Measurements from ENCODE around the gene IL21. TPM values are rescaled to one million over a fixed set of nuclear protein-coding genes. Genes with fewer than 3 reads are reported as not detected.

Gene IL21
- total RNA-seq (not detected), polyA plus RNA-seq (not detected)
- long read RNA-seq, donor 1: 0 reads
- long read RNA-seq, donor 2: 0 reads
- long read RNA-seq, donor 3: 0 reads
- long read RNA-seq, donor 4: 0 reads

DNA sequence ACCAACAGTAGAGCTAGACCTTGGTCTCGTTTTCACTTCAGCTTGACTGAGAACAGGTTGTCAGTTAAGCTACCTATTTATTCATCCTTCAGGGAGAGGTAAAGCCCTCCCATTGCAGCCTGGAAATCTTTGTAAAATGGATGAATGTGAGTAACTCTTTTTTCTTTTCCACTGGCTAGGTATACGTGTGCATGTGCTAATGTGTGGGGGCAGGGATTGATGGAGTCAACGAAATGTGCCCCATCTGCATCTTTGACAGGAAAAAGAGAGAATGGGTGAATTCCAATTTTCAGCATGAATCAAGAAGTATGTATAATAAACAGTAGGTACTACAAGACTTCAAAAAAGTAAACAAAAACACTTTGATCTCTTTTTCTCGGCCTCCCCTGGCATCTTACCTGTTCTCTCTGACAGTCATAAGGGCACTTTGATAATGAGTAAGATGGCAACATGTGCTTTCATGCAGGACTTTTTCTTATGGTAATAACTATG lies at the start of gene IL21:
Gene IL21, minus strand, starts transcription at position 51 of the 492 bp plus-strand sequence. CDS start 55 bp downstream, outside the sequence.
- Histone ChIP-seq H3K4me1 (ENCODE audit: control insufficient read depth, insufficient read depth, low read length) (no peaks in the 10 kb centered on the region), H3K9me3 (ENCODE audit: control insufficient read depth, low read length) (no peaks in the 10 kb centered on the region), H3K27me3 (ENCODE audit: control insufficient read depth, insufficient read depth) (no peaks in the 10 kb centered on the region), H3K27ac (ENCODE audit: low read length) (no peak within 1 kb of the TSS), H3K4me3 (ENCODE audit: low read length) (no peak within 1 kb of the TSS)
- 76% methylated on average over 4 of the region's 4 CpGs for WGBS
- intact Hi-C loops (cut with DNase I): no loop called here
- ATAC-seq (no peak), DNase-seq (no peak)

DNA sequence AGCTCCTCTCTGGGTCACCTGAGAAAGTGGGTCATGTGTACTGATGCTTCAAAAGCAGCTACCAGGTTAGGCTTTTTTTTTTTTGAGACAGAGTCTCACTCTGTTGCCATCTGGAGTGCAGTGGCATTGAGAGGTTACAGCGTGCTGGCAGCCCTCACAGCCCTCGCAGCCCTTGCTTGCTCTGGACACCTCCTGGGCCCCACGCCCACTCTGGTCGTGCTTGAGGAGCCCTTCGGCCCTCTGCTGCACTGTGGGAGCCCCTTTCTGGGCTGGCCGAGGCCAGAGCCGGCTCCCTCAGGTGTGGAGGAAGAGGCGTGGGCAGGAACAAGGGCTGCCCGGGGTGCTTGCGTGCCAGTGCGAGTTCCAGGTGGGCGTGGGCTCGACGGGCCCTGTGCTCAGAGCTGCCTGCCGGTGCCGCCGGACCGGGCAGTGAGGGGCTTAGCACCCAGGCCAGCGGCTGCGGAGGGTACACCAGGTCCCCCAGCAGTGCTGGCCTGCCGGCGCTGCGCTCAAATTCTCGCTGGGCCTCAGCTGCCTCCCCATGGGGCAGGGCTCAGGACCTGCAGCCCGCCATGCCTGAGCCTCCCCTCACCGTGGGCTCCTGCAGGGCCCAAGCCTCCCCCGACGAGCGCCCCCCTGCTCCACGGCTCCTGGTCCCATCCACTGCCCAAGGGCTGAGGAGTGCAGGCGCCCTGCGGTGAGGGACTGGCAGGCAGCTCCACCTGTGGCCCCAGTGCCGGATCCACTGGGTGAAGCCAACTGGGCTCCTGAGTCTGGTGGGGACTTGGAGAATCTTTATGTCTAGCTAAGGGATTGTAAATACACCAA lies 49.3 kb upstream of the IL21 start:
- H3K9me3 ChIP-seq (ENCODE audit: control insufficient read depth, low read length): no peaks in the 10 kb centered on the region
- H3K4me3 ChIP-seq (ENCODE audit: low read length): no peak overlapping the region
- DNase-seq: peak in 1 of 3 donors; percentile 48
- no peaks in the 10 kb centered on the region for H3K27me3 ChIP-seq (ENCODE audit: control insufficient read depth, insufficient read depth)
- no peak overlapping the region for H3K27ac ChIP-seq (ENCODE audit: low read length)
- H3K4me1 ChIP-seq (ENCODE audit: control insufficient read depth, insufficient read depth, low read length): no peaks in the 10 kb centered on the region
- no peak for ATAC-seq
- intact Hi-C loops (cut with DNase I): no loop called here
- WGBS: 97% methylated on average over 33 of the region's 33 CpGs

DNA sequence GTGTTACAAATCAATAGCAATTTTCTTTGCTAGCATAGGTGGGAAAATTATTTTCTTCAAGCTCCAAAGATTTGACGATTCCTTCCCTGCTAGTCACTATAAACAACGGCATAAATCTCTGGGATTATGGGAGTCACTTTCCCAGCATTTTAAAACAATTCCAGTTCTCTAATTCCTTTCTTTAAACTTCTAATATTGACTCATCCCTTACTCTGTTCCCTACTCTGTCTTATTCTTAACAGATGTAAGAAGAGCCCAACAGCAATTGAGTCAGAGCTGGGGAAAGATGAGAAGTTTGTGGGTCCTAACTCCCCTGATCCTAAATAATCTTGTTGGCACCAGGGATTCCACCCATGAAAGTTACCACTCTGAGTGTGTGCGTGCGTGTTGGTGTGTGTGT lies 47.4 kb upstream of the IL21 start:
- DNase-seq (no peak), ATAC-seq (no peak)
- WGBS: 96% methylated on average over 4 of the region's 4 CpGs
- no peaks in the 10 kb centered on the region for H3K9me3 ChIP-seq (ENCODE audit: control insufficient read depth, low read length)
- H3K4me1 ChIP-seq (ENCODE audit: control insufficient read depth, insufficient read depth, low read length): no peaks in the 10 kb centered on the region
- H3K27ac ChIP-seq (ENCODE audit: low read length): no peak overlapping the region
- no peaks in the 10 kb centered on the region for H3K27me3 ChIP-seq (ENCODE audit: control insufficient read depth, insufficient read depth)
- intact Hi-C loops (cut with DNase I): no loop called here
- no peak overlapping the region for H3K4me3 ChIP-seq (ENCODE audit: low read length)

DNA sequence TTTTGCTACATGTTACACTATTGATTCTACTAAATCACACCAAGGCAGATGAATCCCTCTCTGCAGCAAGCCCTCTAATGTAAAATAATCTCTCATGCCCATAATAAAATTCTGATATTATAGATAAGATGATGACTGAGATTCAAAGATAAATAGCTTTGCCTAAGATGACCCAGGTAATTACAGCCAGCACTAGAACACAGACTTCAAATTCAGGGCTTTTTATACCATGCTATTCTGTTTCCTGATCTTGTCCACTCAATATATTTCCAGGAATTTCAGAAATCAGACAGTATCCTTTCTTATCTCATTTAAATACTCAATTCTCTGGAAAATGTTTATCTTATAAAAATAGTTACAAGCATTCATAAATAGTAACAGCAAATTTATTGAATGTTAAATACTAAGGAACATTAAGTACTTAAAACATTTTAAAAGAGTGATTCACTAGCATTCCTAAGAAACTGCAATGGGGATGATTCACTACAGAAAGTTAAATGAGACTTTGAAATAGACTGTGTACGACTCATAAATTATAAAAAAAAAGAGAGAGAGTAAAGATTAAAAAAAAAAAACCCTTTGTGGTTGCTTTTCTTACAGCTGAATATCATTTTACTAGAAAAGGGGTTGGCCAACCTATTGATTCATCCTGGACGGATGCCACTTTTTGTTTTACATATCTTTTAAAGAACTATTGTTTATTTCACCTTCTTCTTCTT lies 45.8 kb upstream of the IL21 start:
- ATAC-seq (no peak), DNase-seq (no peak)
- H3K27me3 ChIP-seq (ENCODE audit: control insufficient read depth, insufficient read depth): no peaks in the 10 kb centered on the region
- H3K4me3 ChIP-seq (ENCODE audit: low read length): no peak overlapping the region
- H3K9me3 ChIP-seq (ENCODE audit: control insufficient read depth, low read length): no peaks in the 10 kb centered on the region
- H3K4me1 ChIP-seq (ENCODE audit: control insufficient read depth, insufficient read depth, low read length): peaks cover 2% of the 10 kb centered on the region
- intact Hi-C loops (cut with DNase I): no loop called here
- H3K27ac ChIP-seq (ENCODE audit: low read length): no peak overlapping the region
- 44% methylated on average over 2 of the region's 2 CpGs for WGBS

DNA sequence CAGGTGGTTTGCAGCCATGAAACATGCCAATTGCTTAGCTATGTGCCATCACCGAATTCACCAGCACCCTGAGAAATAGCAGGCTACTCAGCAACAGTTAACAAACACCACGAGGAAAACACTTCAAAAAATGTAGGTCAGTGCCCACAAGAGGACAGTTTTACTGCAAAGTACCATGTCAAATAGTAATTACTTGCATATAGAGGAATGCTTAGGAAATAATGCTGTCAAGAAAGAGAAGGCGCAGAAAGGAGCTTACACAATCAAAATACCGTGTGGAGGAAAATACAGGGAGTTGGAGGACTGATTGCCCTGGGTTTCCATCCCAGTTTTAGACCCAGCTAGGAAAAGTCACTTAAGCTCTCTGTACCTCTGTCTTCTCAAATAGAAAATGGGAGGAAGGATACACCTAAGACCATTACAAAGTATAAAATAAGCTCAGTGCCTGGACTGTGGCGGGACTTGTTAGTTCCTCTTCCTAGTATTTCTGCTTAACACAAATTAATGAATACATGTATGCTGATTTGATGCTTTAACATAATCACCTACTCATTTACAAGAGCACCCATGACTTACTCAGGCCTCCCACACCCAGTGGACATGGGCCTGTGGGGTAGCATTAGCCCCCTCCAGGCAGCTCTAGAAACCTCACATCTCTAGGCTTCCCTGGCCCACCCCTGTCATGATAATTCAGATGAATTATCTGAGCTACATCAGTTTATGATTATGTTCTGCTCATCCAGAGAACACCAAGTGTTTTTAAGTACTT lies 44.5 kb upstream of the IL21 start:
- H3K9me3 ChIP-seq (ENCODE audit: control insufficient read depth, low read length): no peaks in the 10 kb centered on the region
- H3K4me1 ChIP-seq (ENCODE audit: control insufficient read depth, insufficient read depth, low read length): peaks cover 2% of the 10 kb centered on the region
- H3K27ac ChIP-seq (ENCODE audit: low read length): no peak overlapping the region
- no peaks in the 10 kb centered on the region for H3K27me3 ChIP-seq (ENCODE audit: control insufficient read depth, insufficient read depth)
- WGBS: 69% methylated on average over 5 of the region's 5 CpGs
- DNase-seq (no peak), ATAC-seq (no peak)
- no peak overlapping the region for H3K4me3 ChIP-seq (ENCODE audit: low read length)
- intact Hi-C loops (cut with DNase I): no loop called here

DNA sequence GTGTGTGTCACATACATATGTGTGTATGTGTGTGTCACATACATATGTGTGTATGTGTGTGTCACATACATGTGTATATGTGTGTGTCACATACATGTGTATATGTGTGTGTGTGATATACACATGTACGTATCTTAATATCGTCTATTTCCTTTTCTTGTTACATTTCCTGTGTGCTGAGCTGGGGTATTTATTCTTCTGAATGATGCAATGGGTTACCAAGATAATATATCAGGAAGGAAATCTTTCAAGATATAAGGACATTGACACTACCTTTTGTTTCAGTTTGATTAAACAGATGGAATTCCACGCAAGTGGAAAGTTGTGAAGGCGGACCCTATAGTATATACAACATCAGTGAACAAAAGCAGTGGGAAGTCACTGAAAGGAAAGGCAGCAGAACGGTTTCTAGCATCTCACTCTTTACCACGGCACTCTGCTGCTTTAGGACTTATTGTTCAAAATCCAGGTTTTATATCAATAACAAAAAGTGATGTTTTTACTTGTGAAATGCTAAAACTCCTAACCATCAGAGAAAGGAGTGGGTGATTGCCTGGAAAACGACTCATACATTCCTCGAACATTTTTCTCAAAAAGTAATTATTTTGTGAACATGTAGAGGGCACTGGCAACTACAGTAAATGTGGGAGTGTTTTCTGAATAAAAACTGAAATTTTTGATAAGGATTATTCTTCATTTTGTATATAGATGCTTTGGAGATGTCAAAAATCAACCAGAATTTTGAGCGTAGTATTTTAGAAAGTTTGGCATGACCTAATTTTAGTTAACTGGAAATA lies 43.1 kb upstream of the IL21 start:
- Histone ChIP-seq H3K4me3 (ENCODE audit: low read length) (no peak overlapping the region), H3K9me3 (ENCODE audit: control insufficient read depth, low read length) (no peaks in the 10 kb centered on the region), H3K27ac (ENCODE audit: low read length) (no peak overlapping the region), H3K27me3 (ENCODE audit: control insufficient read depth, insufficient read depth) (no peaks in the 10 kb centered on the region), H3K4me1 (ENCODE audit: control insufficient read depth, insufficient read depth, low read length) (peaks cover 2% of the 10 kb centered on the region)
- ATAC-seq: no peak
- intact Hi-C loops (cut with DNase I): no loop called here
- DNase-seq: no peak
- WGBS: 62% methylated on average over 9 of the region's 9 CpGs

DNA sequence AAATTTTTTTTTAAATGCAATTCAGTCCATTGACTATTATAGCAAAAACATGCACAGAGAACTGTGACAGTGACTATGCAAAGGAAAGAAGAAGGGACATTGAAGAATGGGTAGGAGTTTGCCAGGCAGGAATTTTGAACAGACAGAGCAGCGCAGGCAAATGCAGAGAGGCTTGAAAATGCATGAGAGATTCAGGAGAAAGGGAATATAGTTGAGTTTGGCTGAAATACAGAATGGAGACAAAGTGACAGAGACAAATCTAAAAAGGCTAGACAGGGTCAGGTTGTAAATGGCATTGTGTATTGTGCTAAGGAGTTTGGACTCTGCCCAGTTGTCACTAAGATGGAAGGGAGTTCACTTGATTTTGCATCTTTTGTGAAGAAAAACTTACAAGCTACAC lies 42.4 kb upstream of the IL21 start:
- intact Hi-C loops (cut with DNase I): no loop called here
- H3K27ac ChIP-seq (ENCODE audit: low read length): no peak overlapping the region
- no peaks in the 10 kb centered on the region for H3K9me3 ChIP-seq (ENCODE audit: control insufficient read depth, low read length)
- H3K27me3 ChIP-seq (ENCODE audit: control insufficient read depth, insufficient read depth): no peaks in the 10 kb centered on the region
- 98% methylated on average over 1 of the region's 1 CpG for WGBS
- H3K4me1 ChIP-seq (ENCODE audit: control insufficient read depth, insufficient read depth, low read length): peaks cover 2% of the 10 kb centered on the region
- no peak for DNase-seq
- H3K4me3 ChIP-seq (ENCODE audit: low read length): no peak overlapping the region
- no peak for ATAC-seq

DNA sequence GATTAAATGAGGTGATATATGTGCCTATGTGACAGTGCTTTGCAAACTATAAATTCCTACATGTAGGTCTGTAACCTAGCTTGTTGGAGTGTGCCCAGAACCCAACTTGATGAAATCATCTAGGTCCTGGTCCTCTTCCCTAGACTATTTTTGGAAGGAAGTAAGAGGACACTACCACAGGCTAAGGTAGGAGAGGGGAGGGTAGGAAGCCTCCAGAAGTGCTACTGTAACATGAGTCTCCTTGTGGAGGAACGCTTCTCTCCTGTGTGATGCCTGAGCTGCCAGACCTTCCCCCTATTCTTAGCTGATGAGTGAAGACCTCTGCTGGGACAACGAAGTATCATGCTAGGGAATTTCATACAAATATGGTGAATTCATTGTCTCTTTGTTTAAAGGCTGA lies 41.8 kb upstream of the IL21 start:
- H3K4me1 ChIP-seq (ENCODE audit: control insufficient read depth, insufficient read depth, low read length): peaks cover 2% of the 10 kb centered on the region
- no peaks in the 10 kb centered on the region for H3K27me3 ChIP-seq (ENCODE audit: control insufficient read depth, insufficient read depth)
- ATAC-seq: peak in 1 of 2 donors; percentile 36
- 62% methylated on average over 2 of the region's 2 CpGs for WGBS
- no peak overlapping the region for H3K4me3 ChIP-seq (ENCODE audit: low read length)
- H3K9me3 ChIP-seq (ENCODE audit: control insufficient read depth, low read length): no peaks in the 10 kb centered on the region
- intact Hi-C loops (cut with DNase I): no loop called here
- no peak overlapping the region for H3K27ac ChIP-seq (ENCODE audit: low read length)
- no peak for DNase-seq

DNA sequence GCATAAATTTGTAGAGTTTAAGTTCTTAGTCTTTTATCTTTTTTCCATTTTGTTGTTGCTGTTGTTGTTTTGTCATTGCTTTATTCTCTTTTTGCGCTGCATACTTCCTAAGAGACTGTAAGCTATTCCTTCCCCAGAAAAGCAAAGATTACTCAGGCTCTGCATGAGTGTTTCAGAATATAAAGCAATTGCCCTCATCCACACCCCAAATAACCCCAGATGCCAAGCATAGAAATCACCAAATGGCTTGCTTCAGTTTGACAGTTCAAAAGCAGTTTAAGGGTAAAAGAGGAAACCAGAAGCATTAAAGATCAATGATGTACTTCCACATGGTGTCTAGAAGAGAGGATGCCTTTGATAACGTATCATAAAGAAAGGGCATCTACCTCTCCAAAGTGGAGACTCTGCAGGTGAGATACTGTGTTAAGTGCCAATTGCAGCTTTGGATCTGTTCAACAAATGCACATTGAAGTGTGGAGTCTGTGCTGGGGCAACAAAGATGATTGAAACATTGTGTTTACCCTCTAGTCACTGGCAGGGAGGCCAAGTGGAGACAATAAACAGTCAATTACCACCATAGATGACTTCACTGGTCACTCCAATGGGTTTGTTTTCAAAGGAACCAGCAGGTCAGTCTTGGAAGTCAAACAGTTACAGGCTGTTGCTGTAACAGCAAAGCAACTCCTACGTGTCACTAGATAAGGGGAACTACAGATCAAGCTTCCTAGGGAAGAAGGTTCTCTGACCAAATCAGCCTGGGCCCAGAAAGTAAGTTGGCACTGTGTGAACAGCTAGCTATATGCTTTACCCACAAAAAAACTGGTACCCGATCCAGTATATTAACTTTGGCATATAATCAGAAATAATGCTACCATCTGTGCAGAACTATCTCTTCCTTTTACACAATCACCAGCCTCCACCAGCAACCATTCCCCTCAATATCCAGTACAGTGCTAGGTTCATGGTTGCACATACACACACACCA lies 40.6 kb upstream of the IL21 start:
- intact Hi-C loops (cut with DNase I): no loop called here

More for the DNA sequence above, 40.6 kb upstream of the IL21 start:
- Histone ChIP-seq H3K27me3 (ENCODE audit: control insufficient read depth, insufficient read depth) (no peaks in the 10 kb centered on the region), H3K4me3 (ENCODE audit: low read length) (no peak overlapping the region), H3K4me1 (ENCODE audit: control insufficient read depth, insufficient read depth, low read length) (peaks cover 2% of the 10 kb centered on the region), H3K27ac (ENCODE audit: low read length) (no peak overlapping the region), H3K9me3 (ENCODE audit: control insufficient read depth, low read length) (peaks cover 1% of the 10 kb centered on the region)
- ATAC-seq (no peak), DNase-seq (no peak)
- whole genome bisulfite sequencing: 58% methylated on average over 4 of the region's 4 CpGs
